MM.1S (cell line): ENCODE measurements around the gene RASL12.

ENCODE experiments used
- DNase-seq: peaks from one replicate; pipeline ENCODE4 v3.0.0-alpha.2; 2015
- H2AFZ ChIP-seq: fragments of 300-600 bp; sonication (generic); 2 replicates; pipeline ENCODE4 v1.6.0; 2016; ENCODE audit warnings: antibody characterized with exemption, low read length
- H3F3A ChIP-seq: fragments of 300-600 bp; sonication (generic); 2 replicates; pipeline ENCODE4 v1.6.1; 2016; ENCODE audit warnings: mild to moderate bottlenecking, antibody characterized with exemption, low read length, moderate library complexity, mixed read lengths; ENCODE audit not compliant: insufficient read depth
- H3K27ac ChIP-seq: fragments of 300-600 bp; sonication (generic); 2 replicates; pipeline ENCODE4 v1.5.1; 2016; ENCODE audit warnings: mild to moderate bottlenecking, low read length
- H3K27me3 ChIP-seq: fragments of 300-600 bp; sonication (generic); replicated peaks from 2 replicates; pipeline ENCODE4 v1.6.0; 2016; ENCODE audit warnings: low read length; ENCODE audit not compliant: insufficient read depth
- H3K36me3 ChIP-seq: fragments of 300-600 bp; sonication (generic); replicated peaks from 2 replicates; pipeline ENCODE4 v1.6.1; 2016; ENCODE audit warnings: mild to moderate bottlenecking, low read length, mixed read lengths; ENCODE audit not compliant: insufficient read depth
- H3K4me1 ChIP-seq: fragments of 300-600 bp; sonication (generic); 2 replicates; pipeline ENCODE4 v1.6.1; 2016; ENCODE audit warnings: low read length, mixed read lengths
- H3K4me2 ChIP-seq: fragments of 300-600 bp; sonication (generic); 2 replicates; pipeline ENCODE4 v1.6.0; 2016; ENCODE audit warnings: low read depth, low read length
- H3K4me3 ChIP-seq: fragments of 300-600 bp; sonication (generic); 2 replicates; pipeline ENCODE4 v1.5.1; 2016; ENCODE audit warnings: low read length, mixed read lengths
- H3K79me2 ChIP-seq: fragments of 300-600 bp; sonication (generic); 2 replicates; pipeline ENCODE4 v1.6.1; 2016; ENCODE audit warnings: mixed run types, low read length, mixed read lengths
- H3K9ac ChIP-seq: fragments of 300-600 bp; sonication (generic); 2 replicates; pipeline ENCODE4 v1.6.1; 2016; ENCODE audit warnings: low read length, mixed read lengths
- H3K9me2 ChIP-seq: fragments of 300-600 bp; sonication (generic); replicated peaks from 2 replicates; pipeline ENCODE4 v1.6.1; 2016; ENCODE audit warnings: mild to moderate bottlenecking, low read length, mixed read lengths; ENCODE audit not compliant: insufficient read depth
- H3K9me3 ChIP-seq: fragments of 300-600 bp; sonication (generic); replicated peaks from 2 replicates; pipeline ENCODE4 v1.6.1; 2016; ENCODE audit warnings: mild to moderate bottlenecking, low read length, mixed read lengths; ENCODE audit not compliant: insufficient read depth
- H4K20me1 ChIP-seq: fragments of 300-600 bp; sonication (generic); 2 replicates; pipeline ENCODE4 v1.6.1; 2016; ENCODE audit warnings: mild to moderate bottlenecking, low read length, moderate library complexity, mixed read lengths; ENCODE audit not compliant: insufficient read depth
- CTCF ChIP-seq: fragments of 300-600 bp; sonication (generic); IDR thresholded peaks from 2 replicates; pipeline ENCODE4 v1.5.1; 2016; ENCODE audit warnings: antibody characterized with exemption, low read length, mixed read lengths
- EZH2 ChIP-seq: fragments of 300-600 bp; sonication (generic); optimal IDR thresholded peaks from 2 replicates; pipeline ENCODE3; 2017; ENCODE audit warnings: low read depth, mild to moderate bottlenecking, antibody characterized with exemption, low read length, mixed read lengths
- EZH2phosphoT487 ChIP-seq: fragments of 300-600 bp; sonication (generic); IDR thresholded peaks from 2 replicates; pipeline ENCODE4 v1.6.1; 2018; ENCODE audit warnings: antibody characterized with exemption, low read length

The RASL12 gene

GRCh38 chr15:65096481-65097385, 28.9 kb upstream of the RASL12 start:
- Histone ChIP-seq H3K79me2 (no peaks in the 10 kb centered on the region), H3K9ac (no peak overlapping the region), H3K9me3 (no peaks in the 10 kb centered on the region), H3K4me1 (no peaks in the 10 kb centered on the region), H3F3A (no peaks in the 10 kb centered on the region), H3K4me3 (no peak overlapping the region), H3K9me2 (no peaks in the 10 kb centered on the region), H3K36me3 (no peaks in the 10 kb centered on the region), H2AFZ (no peak overlapping the region), H3K4me2 (no peak overlapping the region), H4K20me1 (no peaks in the 10 kb centered on the region), H3K27ac (no peak overlapping the region), H3K27me3 (no peaks in the 10 kb centered on the region)
- TF ChIP-seq CTCF = no peak
- no peak for TF ChIP-seq EZH2
- no peak for TF ChIP-seq EZH2phosphoT487
- no peak for DNase-seq

DNA sequence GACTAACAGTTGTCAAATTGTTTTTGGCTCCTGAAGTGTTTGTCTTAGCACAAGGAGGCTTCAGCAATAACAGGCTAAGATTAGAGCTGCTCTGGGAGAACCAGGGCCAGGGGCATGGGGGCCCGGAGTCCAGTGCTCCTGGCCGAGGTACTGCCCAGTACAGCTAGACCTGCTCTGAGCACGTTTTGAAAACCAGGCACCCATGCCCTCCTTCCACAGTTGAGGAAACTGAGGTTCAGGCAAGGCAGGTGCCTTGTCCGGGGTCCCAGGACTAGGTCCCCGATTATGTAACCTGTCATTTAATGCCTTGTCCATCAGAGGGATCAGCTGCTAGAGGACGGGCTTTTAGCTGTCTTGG, 27.9 kb upstream of the RASL12 start:
- Histone ChIP-seq H3K27me3 (no peaks in the 10 kb centered on the region), H3F3A (no peaks in the 10 kb centered on the region), H2AFZ (no peak overlapping the region), H4K20me1 (no peaks in the 10 kb centered on the region), H3K9ac (no peak overlapping the region), H3K9me2 (no peaks in the 10 kb centered on the region), H3K4me1 (no peaks in the 10 kb centered on the region), H3K27ac (no peak overlapping the region), H3K4me3 (no peak overlapping the region), H3K79me2 (no peaks in the 10 kb centered on the region), H3K36me3 (no peaks in the 10 kb centered on the region), H3K9me3 (no peaks in the 10 kb centered on the region), H3K4me2 (no peak overlapping the region)
- no peak for DNase-seq
- TF ChIP-seq CTCF (no peak), EZH2 (no peak), EZH2phosphoT487 (no peak)

GRCh38 chr15:65095011-65095746, 27.4 kb upstream of the RASL12 start:
- H3K9ac ChIP-seq = no peak overlapping the region
- no peaks in the 10 kb centered on the region for H3K4me1 ChIP-seq
- TF ChIP-seq CTCF = no peak
- TF ChIP-seq EZH2phosphoT487 = no peak
- no peak for TF ChIP-seq EZH2
- no peak overlapping the region for H3K27ac ChIP-seq
- no peak overlapping the region for H3K4me2 ChIP-seq
- no peaks in the 10 kb centered on the region for H3K36me3 ChIP-seq
- H3K27me3 ChIP-seq = no peaks in the 10 kb centered on the region
- H4K20me1 ChIP-seq = no peaks in the 10 kb centered on the region
- H3K9me2 ChIP-seq = no peaks in the 10 kb centered on the region
- H3K4me3 ChIP-seq = no peak overlapping the region
- H3F3A ChIP-seq = no peaks in the 10 kb centered on the region
- H3K79me2 ChIP-seq = no peaks in the 10 kb centered on the region
- H2AFZ ChIP-seq = no peak overlapping the region
- DNase-seq = no peak
- H3K9me3 ChIP-seq = no peaks in the 10 kb centered on the region
